Fibroblast of skin of left quadriceps (primary cell): ENCODE data around the gene LTK.

Experiments
- DNase-seq, 2 experiments: peaks; one replicate each; pipeline ENCODE4 v3.0.0-alpha.2; 2013; ENCODE audit warnings: low read depth in 2 of 2

LTK gene

GRCh38 chr15:41498657-41499056, 15.0 kb downstream of the LTK start:
- DNase-seq, result no peak

GRCh38 chr15:41495736-41496599, 17.7 kb downstream of the LTK start:
- no peak for DNase-seq

GRCh38 chr15:41494922-41495735, 18.5 kb downstream of the LTK start:
- DNase-seq, result no peak

GRCh38 chr15:41494190-41494921, 19.3 kb downstream of the LTK start:
- no peak for DNase-seq

GRCh38 chr15:41493902-41494189, 19.8 kb downstream of the LTK start:
- DNase-seq, result no peak

GRCh38 chr15:41493205-41493901, 20.3 kb downstream of the LTK start, which contains the start of gene ITPKA:
Gene ITPKA, plus strand, starts transcription at chr15:41493874. Its CDS starts 54 bp downstream, at chr15:41493928.
- DNase-seq, result peak; percentile 26 to 34

GRCh38 chr15:41492597-41493204, 20.9 kb downstream of the LTK start:
- no peak for DNase-seq

GRCh38 chr15:41491889-41492288, 21.7 kb downstream of the LTK start:
- no peak for DNase-seq

- peak; percentile 87 to 88 for DNase-seq
Measured at GRCh38 chr15:41490355-41490754, 23.3 kb downstream of the LTK start.

GRCh38 chr15:41489641-41490040, 24.0 kb downstream of the LTK start:
- no peak for DNase-seq

GRCh38 chr15:41487802-41488201, 25.8 kb downstream of the LTK start:
- no peak for DNase-seq

GRCh38 chr15:41487381-41487780, 26.2 kb downstream of the LTK start:
- DNase-seq, result no peak

GRCh38 chr15:41486286-41486685, 27.3 kb downstream of the LTK start:
- DNase-seq, result no peak

GRCh38 chr15:41484937-41485625, 28.5 kb downstream of the LTK start:
- no peak for DNase-seq

- DNase-seq, result no peak
Measured at GRCh38 chr15:41483519-41483918, 30.1 kb downstream of the LTK start.

- DNase-seq, result no peak
Measured at GRCh38 chr15:41483115-41483514, 30.5 kb downstream of the LTK start.

GRCh38 chr15:41482110-41482877, 31.3 kb downstream of the LTK start:
- no peak for DNase-seq

GRCh38 chr15:41480396-41481140, 33.1 kb downstream of the LTK start:
- DNase-seq, result no peak

- no peak for DNase-seq
Measured at GRCh38 chr15:41476416-41477048, 37.1 kb downstream of the LTK start.
